A204.1 (cell line): ENCODE data around the gene PIP4K2C.

Experiments
- FAIRE-seq: peaks from 2 replicates; lab custom pipeline; 2012; peaks lifted over from hg19 to GRCh38; lab: Jason Lieb, UNC

Gene PIP4K2C

GRCh38 chr12:57590864-57591781 is at the start of gene PIP4K2C:
TSS of gene PIP4K2C (plus strand) at chr12:57591192. CDS start at chr12:57591290, 98 bp downstream.
- no peak for FAIRE-seq

GRCh38 chr12:57541717-57542116 is 49.3 kb upstream of the PIP4K2C start:
- FAIRE-seq: no peak

GRCh38 chr12:57543581-57543980 is 47.4 kb upstream of the PIP4K2C start:
- no peak for FAIRE-seq

- FAIRE-seq: no peak
Observed at GRCh38 chr12:57545809-57546437, 45.1 kb upstream of the PIP4K2C start.

GRCh38 chr12:57546438-57547287 is 44.3 kb upstream of the PIP4K2C start, which contains the start of gene DCTN2:
TSS of gene DCTN2 (minus strand) at chr12:57547192. CDS start at chr12:57547063, 129 bp downstream.
- FAIRE-seq: peak; percentile 95

GRCh38 chr12:57547288-57548012 is 43.5 kb upstream of the PIP4K2C start:
- no peak for FAIRE-seq

- no peak for FAIRE-seq
Observed at GRCh38 chr12:57548013-57548315, 43.0 kb upstream of the PIP4K2C start.

- no peak for FAIRE-seq
Observed at GRCh38 chr12:57548488-57548887, 42.5 kb upstream of the PIP4K2C start.

- no peak for FAIRE-seq
Observed at GRCh38 chr12:57549203-57549908, 41.6 kb upstream of the PIP4K2C start.

- no peak for FAIRE-seq
Observed at GRCh38 chr12:57549909-57550640, 40.9 kb upstream of the PIP4K2C start, which contains the start of gene KIF5A. TSS of gene KIF5A (plus strand) at chr12:57550044. CDS start at chr12:57550272, 228 bp downstream.

GRCh38 chr12:57550641-57551549 is 40.1 kb upstream of the PIP4K2C start:
- no peak for FAIRE-seq

- no peak for FAIRE-seq
Observed at GRCh38 chr12:57551637-57552305, 39.2 kb upstream of the PIP4K2C start.

GRCh38 chr12:57552306-57552651 is 38.7 kb upstream of the PIP4K2C start:
- no peak for FAIRE-seq

- FAIRE-seq: no peak
Observed at GRCh38 chr12:57552835-57553313, 38.1 kb upstream of the PIP4K2C start.

GRCh38 chr12:57553343-57554202 is 37.4 kb upstream of the PIP4K2C start:
- FAIRE-seq: no peak

- no peak for FAIRE-seq
Observed at GRCh38 chr12:57554453-57554852, 36.5 kb upstream of the PIP4K2C start.

GRCh38 chr12:57554897-57555296 is 36.1 kb upstream of the PIP4K2C start:
- no peak for FAIRE-seq

GRCh38 chr12:57558864-57559263 is 32.1 kb upstream of the PIP4K2C start:
- FAIRE-seq: no peak
